Regular cardiac myocyte (primary cell): ENCODE results near the gene EHHADH. TPM values are rescaled to one million over a fixed set of nuclear protein-coding genes. Genes with fewer than 3 reads are reported as not detected.

Experiments
- total RNA-seq: library from RNA; depleted of rRNA; stranded (reverse); fragments of >200 nt; gene quantifications from 2 replicates; pipeline ENCODE4 v1.2.3, GENCODE V29; 2014

EHHADH gene
- total RNA-seq = 9.0 and 9.9 TPM in 2 replicates

DNA sequence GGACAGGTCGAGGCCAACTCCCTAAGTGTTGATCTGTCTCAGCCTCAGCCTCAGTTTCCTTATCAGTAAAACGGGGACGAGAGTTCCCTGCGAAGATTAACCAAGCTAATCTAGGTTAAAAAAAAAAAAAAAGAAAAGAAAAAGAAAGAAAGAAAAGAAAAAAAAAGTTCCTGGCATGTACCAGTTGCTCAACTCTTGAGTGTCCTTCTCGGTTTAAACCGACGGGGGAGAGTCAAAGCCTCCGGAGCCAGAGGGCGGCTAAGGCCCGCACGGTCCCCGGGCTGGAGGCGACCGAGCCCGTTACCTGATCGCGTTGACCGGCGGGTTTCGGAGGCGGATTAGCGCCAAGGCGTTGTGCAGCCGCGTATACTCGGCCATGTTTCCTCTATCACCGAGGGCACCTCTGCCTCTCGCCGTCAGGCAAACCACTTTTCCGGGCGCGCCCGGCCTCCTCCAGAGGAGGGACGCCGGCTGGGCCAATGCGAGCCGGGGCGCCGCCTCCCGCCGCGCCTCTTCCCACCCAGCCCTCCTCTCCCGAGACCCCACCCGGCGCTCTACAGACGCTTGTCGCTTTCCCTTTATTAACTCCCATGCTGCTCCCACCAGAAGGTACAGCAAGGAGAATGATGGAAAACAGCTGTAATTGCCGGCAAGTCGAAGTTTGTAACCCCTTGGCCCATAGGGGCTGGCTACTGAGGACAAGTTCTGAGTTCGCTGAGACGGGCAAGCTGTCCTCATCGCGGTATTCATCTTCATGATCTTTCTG is at the start of gene EHHADH:
EHHADH (minus strand) TSS at position 405 of the 766 bp plus-strand sequence; CDS start at position 378, 27 bp downstream.

DNA sequence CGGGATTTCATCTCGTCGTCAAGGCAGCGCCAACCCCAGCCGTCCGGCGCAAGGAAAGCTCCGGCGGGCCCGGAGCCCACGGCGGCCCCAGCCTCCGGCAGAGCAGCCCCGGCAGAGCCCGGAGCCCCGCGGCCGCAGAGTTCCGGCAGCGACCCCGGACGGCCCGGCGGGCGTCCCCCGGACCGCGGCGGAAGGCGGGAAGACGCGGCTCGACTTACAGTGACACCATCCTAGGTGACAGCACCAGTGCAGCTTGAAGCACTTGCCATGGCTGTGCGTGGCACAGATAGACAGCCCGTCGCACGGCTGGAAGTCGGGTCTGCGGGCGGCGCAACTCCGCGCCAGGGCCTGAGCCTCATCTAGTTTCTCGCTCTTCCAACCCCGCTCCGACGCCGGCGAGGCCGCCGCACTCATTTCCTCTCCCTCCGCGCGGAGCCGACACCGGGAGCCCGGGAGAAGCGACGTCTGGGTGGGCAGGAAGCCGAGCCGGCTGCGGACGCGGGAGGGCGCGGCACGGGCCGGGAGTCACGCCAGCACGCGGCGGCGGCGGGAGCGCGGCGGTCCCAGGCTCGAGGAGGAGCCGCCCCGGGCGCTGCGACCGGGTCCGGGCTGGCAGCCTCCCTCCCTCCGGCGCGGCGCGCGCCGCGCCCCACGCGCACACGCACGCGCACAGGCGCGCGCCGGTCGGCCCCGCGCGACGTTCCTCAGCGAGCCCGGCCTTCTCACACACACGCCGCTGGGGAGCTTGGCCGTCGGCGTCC is 101.3 kb downstream of the EHHADH start, which contains the start of gene C3orf70:
C3orf70 (minus strand) TSS at position 651 of the 761 bp plus-strand sequence; CDS start at position 414, 237 bp downstream.

Other genes with a start within 250 kb of the EHHADH start
- gene C3orf70, start 101.0 kb downstream of the EHHADH start, total RNA-seq = 1.1 and 1.9 TPM in 2 replicates
- gene MAP3K13, start 109.1 kb upstream of the EHHADH start, total RNA-seq = 22.6 and 23.0 TPM in 2 replicates
- 8.6 and 9.0 TPM in 2 replicates for gene TMEM41A, start 245.0 kb upstream of the EHHADH start, total RNA-seq